Fibroblast of skin of back (primary cell): Measurements from ENCODE around the gene GYS1.

Experiments
- DNase-seq: peaks from one replicate; pipeline ENCODE4 v3.0.0-alpha.2; 2013

GYS1 gene

DNA sequence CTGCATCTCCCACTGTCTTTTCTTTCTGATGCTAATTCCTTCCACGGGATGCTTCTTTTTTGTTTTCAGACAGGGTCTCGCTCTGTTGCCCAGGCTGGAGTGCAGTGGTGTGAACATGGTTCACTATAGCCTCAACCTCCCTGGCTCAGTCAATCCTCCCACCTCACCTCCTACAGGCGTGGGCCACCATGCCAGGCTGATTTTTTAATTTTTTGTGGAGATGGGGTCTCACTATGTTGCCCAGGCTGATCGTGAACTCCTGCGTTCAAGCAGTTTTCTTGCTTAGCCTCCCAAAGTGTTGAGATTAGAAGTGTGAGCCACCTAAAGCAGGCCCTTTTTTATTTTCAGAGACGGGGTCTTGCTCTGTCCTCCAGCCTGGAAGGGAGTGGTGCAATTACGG, 4.8 kb downstream of the GYS1 start:
- DNase-seq = no peak

DNA sequence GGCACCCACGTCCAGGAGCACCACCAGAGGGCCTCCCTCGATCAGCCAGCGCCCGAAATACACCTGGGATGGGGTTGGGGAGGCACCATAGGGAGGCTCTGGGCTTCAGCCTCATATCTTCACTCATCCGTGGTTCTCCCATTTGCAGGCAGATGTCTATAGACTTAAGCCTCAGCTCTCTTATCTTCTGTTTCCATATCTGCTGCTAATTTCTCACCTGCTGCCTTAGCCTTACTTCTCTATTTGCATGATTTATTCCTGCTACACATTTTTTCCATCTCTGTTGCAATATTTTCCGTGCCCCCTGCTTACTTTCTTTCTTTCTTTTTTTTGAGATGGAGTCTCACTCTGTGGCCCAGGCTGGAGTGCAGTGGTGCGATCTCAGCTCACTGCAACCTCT, 5.8 kb downstream of the GYS1 start:
- no peak for DNase-seq

DNA sequence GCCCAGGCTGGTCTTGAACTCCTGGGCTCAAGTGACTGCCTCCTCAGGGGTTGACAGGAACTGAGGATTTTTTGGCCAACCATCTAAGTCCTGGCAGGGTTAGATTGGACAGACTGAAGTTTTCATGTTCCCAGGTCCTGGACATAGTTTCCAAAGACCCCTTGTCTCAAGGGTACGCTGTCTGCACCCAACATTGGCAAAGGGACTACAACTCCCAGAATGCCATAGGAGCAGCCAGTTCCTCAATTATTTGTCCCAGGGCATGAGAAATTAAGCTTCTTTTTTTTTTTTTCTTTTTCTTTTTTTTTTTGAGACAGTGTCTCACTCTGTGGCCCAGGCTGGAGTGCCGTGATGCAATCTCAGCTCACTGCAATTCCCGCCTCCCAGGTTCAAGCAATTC, 6.9 kb downstream of the GYS1 start:
- no peak for DNase-seq

DNA sequence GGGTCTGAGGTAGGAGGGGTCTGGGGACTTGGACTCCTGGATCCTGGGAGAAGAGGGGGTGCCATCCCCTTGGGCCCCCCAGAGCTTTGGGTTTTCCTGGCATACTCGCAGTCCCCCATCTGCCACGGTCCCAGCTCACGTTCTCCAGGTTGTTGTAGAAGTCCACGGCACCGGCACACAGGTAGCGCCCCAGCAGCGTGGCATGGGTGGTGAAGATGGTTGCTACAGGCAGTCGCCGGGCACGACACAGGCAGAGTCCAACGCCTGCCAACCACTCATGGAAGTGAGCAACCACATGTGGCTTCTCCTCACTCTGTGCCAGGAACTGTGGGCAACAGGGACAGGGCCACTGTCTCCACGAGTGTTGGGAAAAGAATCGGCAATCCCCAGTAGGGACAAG, 7.4 kb downstream of the GYS1 start:
- no peak for DNase-seq

DNA sequence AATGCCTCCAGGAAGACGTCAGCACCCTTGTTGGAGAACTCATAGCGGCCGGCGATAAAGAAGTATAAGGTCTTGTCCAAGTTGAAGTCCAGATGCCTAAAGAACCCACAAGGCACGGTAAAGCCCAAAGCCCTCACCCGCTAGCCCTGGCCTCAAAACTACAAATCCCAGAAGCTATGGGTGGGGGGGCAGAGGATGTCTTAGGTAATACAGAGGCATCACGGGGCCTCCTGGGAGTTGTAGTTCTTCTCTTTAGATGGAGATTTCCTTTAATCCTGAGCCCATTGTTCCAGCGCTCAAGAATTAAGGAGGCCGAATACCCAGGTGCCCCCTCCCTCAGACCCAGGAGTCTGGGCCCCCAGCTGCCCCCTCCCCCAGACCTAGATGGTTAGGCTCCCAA, 10.8 kb downstream of the GYS1 start:
- no peak for DNase-seq

DNA sequence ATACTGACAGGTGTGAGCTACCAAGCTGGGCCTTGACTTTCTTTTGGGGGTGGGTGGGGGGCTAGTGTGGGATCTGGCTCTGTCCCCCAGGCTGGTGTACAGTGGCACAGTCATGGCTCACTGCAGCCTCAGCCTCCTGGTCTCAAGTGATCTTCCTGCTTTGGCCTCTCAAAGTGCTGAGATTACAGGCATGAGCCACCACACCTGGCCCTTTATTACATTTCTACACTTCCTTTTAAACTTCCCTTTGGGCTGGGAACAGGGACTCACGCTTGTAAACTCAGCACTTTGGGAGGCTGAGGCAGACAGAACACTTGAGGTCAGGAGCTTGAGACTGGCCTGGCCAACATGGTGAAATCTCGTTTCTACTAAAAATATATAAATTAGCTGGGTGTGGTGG, 16.0 kb downstream of the GYS1 start:
- DNase-seq = no peak

DNA sequence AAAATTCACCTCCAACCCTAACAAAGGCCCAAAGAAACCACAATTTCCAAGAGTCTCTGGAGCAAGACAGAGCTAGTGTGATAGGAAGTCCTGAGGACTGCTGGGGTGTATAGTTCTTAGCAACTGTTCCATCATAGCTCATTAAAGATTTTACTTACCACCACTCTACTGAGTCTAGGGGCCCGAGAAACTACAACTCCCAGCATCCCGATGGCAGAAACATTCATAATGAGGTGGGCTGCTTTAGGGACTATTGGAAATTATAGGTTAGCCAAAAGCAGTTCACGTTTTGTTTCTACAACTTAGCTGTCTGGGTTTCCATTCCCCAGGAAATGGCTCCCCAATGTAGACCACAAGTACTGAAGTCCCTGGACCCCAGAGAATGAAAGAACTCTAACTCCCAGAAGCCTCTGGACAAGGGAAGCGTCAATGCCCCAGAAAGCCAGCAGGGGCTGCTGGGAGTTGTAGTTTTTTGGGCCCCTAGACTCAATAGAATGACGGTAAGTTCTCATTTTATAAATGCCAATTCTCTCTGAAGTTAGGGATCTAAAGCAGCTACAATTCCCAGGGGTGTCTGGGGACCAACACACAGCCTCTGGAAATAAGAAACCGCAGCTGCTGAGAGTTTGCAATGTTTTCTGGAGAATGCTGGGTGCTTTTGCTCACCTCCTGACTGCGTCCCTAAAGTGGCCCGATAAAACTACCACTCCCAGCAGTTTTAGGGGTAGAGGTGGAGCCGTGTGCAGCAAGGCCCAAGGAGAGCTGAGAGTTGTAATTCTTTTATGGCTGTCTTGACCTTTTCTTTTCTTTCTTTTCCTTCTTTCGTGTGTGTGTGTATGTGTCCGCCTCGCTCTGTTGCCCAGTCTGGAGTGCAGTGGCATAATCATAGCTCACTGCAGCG, 16.9 kb downstream of the GYS1 start:
- no peak for DNase-seq

DNA sequence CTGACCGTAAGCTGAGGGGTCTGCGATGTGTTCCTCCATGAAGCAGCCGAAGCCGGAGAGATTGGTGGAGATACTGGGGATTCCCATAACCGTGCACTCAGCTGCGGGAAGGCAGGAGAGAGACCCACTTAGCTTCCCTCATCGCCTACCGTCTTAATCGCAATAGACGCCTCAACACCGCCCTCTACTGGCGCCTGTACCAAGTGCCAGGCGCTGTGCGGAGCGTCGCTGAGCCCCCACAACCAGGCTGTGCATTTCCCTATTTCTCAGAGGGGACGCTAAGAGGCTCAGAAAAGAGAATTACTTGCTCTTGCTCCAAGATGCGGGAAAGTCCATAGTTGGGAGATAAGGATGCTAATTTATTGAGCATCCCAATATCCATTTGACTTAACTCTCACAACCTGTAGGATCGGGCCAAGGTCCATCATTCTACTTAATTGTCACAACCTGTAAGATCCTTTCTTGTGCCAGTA, 22.1 kb downstream of the GYS1 start:
- peak; percentile 65 for DNase-seq

DNA sequence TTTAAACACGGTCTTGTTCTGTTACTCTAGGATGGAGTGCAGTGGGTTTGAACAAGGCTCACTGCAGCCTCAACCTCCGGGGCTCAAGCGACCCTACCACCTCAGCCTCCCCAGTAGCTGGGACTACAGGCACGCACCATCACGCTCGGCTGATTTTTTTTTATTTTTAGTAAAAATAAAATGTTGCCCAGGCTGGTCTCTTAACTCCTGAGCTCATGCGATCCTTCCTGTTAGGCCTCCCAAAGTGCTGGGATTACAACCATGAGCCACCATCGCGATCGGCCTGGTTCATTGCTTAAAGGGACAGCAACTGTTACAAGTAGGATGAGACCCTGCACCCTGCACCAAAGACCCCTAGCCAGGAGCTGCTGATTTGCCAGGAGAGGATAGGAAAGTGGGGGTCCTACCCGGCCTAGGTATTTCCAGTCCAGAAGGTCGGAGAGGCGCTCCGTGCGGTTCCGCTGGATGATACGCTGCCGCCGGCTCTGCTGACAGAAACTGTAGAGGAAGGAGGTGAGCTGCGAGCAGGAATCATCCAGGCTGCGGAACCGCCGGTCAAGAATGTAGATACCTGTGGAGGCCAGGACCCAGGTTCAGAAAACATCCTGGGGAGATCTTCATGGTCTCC, 22.9 kb downstream of the GYS1 start:
- no peak for DNase-seq

DNA sequence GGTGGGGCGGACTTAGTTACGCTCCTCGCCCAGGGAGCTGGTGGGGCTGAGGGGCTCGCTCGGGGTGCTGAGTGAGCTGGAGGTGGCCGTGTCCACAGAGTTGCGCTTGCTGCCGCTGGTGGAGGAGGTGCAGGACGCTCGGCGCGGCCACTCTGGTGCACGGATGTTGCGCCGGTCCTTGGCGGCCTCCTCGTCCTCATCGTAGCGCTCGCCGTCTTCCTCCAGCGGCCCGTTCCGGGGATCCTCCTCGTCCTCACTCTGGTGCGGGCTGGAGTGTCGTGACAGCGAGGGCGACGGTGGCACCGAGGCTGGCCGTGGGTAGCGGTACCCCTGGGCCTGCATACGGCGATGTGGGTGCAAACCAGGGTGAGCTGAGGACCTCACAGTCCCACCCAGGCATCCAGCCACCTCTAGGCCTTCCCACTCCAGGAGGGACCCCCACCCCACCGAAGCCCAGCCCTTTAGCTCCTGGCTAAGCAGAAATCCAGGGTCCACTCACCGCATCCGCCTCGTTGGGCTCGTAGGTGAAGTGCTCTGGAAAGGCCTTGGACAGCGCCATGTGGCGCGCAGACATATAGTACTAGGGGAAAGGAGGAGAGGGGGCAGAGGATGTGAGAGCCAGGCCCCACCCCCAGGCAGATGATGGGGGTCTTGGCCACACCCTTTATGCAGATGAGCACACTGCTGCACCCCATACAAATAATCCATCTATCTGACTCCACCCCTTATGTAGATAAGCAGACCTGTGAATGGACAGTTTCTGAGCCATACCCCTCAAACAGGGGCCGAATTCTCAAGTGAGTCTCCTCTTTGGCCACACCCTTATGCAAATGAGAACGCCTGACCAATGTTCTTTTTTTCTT, 23.6 kb downstream of the GYS1 start:
- DNase-seq = no peak

DNA sequence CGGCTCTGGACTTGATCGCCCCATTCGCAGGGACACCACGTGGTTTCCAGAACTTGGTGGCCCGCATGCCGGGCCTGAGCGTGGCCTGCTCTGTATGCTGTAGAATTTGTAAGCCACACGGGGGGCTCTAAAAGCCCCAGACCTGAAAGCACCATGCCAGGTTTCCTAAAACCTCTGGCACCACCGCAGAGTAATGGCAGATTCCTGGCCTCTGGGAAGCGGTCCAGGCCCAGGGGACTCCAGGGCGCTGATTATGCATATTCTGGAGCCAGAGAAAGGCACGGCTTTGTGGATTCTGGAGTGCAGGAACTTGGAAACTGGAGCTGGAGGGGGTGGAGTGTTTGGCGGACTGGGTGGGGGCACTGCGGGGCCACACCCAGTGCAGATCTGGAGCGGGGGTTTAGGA, 24.3 kb downstream of the GYS1 start:
- no peak for DNase-seq

DNA sequence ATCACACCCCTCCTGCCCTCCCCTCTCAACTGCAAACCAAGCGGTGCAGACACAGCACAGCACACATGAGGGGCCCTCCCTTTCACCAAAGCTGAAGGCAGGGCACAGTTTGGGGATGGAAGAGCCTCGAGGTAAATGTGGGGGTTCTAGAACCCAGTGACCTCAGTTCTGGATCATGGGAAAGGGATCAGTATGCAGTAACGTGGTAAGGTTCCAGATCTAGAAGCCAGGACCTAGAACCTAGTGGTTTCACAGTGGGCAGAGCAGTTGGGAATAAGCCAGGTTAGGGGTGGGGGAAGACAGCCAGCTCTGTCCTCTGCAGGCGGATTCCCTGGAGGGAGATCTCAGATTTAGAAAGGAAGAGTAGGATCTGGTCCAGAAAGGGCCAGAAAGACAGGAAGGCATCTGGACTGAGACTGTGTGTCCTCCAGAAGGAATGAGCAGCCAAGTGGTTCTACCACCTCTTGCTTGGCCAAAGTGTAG, 24.9 kb downstream of the GYS1 start:
- no peak for DNase-seq

DNA sequence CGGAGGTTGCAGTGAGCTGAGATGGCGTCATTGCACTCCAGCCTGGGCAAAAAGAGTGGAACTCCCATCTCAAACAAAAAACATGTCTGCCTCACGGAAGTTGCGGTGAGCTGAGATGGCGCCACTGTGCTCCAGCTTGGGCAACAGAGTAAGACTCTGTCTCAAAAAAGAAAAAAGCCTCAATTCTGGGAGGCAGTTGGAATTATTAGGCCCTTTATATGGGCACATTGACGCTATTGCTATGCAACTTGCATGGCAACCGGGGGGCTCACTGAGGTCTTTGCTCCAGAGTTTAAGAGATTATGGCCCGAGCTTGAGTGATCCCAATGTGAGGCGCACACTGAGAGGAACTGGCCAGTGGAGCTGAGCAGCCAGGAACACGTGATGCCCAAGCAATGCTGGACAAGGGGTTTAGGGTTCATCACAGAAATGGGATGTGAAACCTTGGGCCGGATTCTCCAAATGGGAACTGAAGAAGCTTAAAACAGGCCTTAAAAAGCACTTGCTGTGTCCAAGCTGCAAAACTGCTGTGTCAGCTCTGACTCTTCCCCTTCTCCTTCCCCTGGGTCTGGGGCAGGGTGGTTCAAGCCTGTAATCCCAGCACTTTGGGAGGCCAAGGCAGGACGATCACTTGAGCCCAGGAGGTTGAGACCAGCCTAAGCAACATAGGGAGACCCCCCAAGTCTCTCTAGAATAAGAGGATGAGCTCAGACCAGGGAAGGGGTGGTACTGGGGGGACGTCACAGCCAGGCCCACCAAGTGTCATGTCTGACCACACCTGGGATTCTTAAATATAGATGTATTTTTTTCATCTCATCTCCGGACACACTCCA, 25.5 kb downstream of the GYS1 start:
- DNase-seq = peak; percentile 29

DNA sequence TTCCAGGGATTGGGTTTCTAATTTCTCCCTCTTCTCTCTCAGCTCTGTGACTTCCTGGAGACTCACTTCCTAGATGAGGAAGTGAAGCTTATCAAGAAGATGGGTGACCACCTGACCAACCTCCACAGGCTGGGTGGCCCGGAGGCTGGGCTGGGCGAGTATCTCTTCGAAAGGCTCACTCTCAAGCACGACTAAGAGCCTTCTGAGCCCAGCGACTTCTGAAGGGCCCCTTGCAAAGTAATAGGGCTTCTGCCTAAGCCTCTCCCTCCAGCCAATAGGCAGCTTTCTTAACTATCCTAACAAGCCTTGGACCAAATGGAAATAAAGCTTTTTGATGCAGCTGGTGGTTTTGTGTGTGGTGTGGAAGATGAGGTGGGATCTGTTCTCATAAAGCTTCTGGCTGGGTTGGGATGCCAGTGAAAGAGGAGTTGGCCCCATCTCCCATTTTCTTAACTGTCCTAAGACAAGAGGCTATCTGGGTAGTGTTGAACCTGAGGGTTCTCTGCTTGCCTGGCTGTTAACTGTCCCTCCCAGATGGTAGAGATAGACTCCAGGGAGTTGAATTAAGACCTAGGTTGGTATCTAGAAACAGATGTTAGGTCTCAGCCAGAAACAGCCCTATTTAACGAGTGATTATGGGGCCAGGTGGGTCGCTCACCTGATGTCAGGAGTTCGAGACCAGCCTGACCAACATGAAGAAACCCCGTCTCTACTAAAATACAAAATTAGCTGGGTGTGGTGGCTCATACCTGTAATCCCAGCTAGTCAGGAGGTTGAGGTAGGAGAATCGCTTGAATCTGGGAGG, 26.4 kb downstream of the GYS1 start:
- no peak for DNase-seq

DNA sequence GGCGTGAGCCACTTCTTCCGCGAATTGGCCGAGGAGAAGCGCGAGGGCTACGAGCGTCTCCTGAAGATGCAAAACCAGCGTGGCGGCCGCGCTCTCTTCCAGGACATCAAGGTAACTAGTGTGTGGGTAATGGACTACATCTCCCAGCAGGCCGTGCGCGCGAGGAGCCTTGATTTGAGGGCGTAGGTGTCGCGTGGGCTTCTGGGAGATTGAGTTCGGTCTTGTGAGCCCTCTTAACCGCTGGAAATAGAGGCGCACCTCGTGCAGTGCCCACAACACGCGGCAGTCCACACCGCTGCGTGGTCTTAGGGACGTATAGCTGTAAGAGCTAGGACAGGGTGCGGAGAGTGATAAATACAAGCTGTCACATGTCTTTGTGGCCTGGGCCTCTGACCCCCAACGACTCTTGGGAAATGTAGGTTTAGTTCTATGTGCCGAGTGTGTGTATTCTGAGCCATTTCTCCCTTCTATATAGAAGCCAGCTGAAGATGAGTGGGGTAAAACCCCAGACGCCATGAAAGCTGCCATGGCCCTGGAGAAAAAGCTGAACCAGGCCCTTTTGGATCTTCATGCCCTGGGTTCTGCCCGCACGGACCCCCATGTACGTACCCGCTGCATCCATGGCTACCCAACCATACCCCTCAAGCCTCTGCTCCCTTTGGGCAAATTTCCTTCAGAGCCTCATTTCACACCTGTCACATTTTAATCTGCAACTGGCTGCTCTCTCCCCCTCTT, 27.1 kb downstream of the GYS1 start:
- peak; percentile 86 for DNase-seq

DNA sequence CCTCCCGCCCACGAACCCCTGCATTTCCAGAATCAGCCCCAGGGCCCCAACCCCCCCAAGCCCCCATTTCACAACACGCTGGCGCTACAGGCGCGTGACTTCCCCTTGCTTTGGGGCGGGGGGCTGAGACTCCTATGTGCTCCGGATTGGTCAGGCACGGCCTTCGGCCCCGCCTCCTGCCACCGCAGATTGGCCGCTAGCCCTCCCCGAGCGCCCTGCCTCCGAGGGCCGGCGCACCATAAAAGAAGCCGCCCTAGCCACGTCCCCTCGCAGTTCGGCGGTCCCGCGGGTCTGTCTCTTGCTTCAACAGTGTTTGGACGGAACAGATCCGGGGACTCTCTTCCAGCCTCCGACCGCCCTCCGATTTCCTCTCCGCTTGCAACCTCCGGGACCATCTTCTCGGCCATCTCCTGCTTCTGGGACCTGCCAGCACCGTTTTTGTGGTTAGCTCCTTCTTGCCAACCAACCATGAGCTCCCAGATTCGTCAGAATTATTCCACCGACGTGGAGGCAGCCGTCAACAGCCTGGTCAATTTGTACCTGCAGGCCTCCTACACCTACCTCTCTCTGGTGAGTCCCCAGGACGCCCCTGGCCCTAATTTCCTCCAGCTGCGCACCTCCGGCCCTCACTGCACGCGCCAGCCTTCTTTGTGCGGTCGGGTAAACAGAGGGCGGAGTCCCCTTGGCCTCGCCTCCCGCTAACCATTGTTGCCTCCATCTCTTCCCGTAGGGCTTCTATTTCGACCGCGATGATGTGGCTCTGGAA, 27.9 kb downstream of the GYS1 start, which contains the start of gene FTL:
TSS of gene FTL (plus strand) at position 270 of the 766 bp plus-strand sequence. CDS start at position 469, 199 bp downstream.
- peak; percentile 94 for DNase-seq

DNA sequence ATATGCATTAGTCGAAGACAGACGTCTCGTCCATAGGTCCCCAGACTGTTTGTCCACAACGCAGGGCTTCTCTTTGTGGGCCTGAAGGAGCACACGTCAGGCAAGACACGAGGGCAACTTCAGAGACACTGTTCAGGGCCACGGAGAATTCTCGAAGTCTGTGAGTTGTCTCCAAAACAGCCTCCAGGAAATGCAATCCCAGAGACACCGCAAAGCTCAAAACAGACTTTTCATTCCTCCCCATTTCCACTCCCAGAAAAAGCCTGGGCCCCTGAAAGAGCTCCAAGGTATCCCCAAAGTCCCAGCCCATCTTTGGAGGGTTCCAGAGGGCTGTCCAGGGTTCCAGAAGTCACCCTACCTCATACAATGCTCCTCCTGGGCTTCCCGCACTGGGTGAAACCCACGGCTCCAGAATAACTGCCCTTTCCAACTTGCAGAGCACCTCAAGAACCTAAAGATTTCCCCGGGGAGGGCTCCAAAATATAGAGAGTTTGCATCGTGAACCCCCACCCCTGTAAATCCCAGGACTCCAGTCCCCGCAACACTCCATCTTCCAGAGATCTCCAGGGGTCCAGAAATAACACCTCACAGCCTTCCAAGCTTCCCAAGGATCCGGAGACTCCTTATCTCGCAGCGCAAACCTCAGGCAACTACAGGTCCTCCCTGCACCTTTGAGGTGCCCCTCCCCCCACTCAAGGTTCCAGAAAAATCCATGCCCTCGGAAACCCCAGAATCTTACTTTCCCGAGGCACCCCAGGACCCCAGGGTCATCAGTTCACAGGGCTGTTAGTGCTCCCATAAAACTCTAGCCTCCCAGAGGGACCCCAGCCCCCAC, 28.7 kb downstream of the GYS1 start:
- DNase-seq = peak; percentile 61
